KMS-11 (cell line): ENCODE results near the gene PLCB2.
A peak's percentile ranks its signal among the peaks of the same experiment; 100 is the strongest.

Experiments used
- H2AFZ ChIP-seq: fragments of 200-600 bp; sonication (generic); 2 replicates; pipeline ENCODE4 v1.6.1; 2016; ENCODE audit warnings: antibody characterized with exemption, mixed run types, low read depth
- H3K27ac ChIP-seq: fragments of 200-600 bp; sonication (generic); 2 replicates; pipeline ENCODE4 v1.6.1; 2016; ENCODE audit warnings: mild to moderate bottlenecking, mixed run types
- H3K27me3 ChIP-seq: fragments of 200-600 bp; sonication (generic); 2 replicates; pipeline ENCODE4 v1.6.1; 2017; ENCODE audit warnings: mild to moderate bottlenecking, low read depth, mixed run types, moderate library complexity; ENCODE audit not compliant: insufficient read depth
- H3K36me3 ChIP-seq: fragments of 200-600 bp; sonication (generic); 2 replicates; pipeline ENCODE4 v1.6.1; 2017; ENCODE audit warnings: mild to moderate bottlenecking, mixed run types; ENCODE audit not compliant: insufficient read depth
- H3K4me1 ChIP-seq: fragments of 200-600 bp; sonication (generic); 2 replicates; pipeline ENCODE4 v1.6.1; 2016; ENCODE audit warnings: mild to moderate bottlenecking, low read depth, mixed run types; ENCODE audit not compliant: poor library complexity, severe bottlenecking
- H3K4me2 ChIP-seq: fragments of 200-600 bp; sonication (generic); 2 replicates; pipeline ENCODE4 v1.7.0; 2016; ENCODE audit warnings: mild to moderate bottlenecking, mixed run types
- H3K4me3 ChIP-seq: fragments of 200-600 bp; sonication (generic); IDR thresholded peaks from 2 replicates; pipeline ENCODE4 v1.6.1; 2017; ENCODE audit warnings: low read depth, low read length, mixed read lengths; ENCODE audit not compliant: insufficient read depth
- H3K79me2 ChIP-seq: fragments of 200-600 bp; sonication (generic); 2 replicates; pipeline ENCODE4 v1.6.1; 2016; ENCODE audit warnings: low read depth, mixed run types; ENCODE audit not compliant: insufficient read depth
- H3K9ac ChIP-seq: fragments of 200-600 bp; sonication (generic); 2 replicates; pipeline ENCODE4 v1.6.1; 2016; ENCODE audit warnings: mild to moderate bottlenecking, mixed run types
- H4K20me1 ChIP-seq: fragments of 200-600 bp; sonication (generic); 2 replicates; pipeline ENCODE4 v1.6.1; 2016; ENCODE audit warnings: mild to moderate bottlenecking, mixed run types; ENCODE audit not compliant: insufficient read depth
- CTCF ChIP-seq: fragments of 200-600 bp; sonication (generic); conservative IDR thresholded peaks from 2 replicates; pipeline ENCODE4 v1.6.1; 2017; ENCODE audit warnings: low read depth, mild to moderate bottlenecking, antibody characterized with exemption, low read length, moderate library complexity, mixed read lengths

The PLCB2 gene

GRCh38 chr15:40338921-40339620, 31.3 kb upstream of the PLCB2 start:
- H3K36me3 ChIP-seq, result no peaks in the 10 kb centered on the region
- no peak overlapping the region for H3K27ac ChIP-seq
- no peak overlapping the region for H3K4me2 ChIP-seq
- H3K27me3 ChIP-seq, result no peaks in the 10 kb centered on the region
- no peak for TF ChIP-seq CTCF
- H3K4me3 ChIP-seq, result no peak overlapping the region
- peaks cover 19% of the 10 kb centered on the region for H3K4me1 ChIP-seq
- H3K79me2 ChIP-seq, result no peaks in the 10 kb centered on the region
- H2AFZ ChIP-seq, result no peak overlapping the region
- H4K20me1 ChIP-seq, result no peaks in the 10 kb centered on the region
- H3K9ac ChIP-seq, result no peak overlapping the region

DNA sequence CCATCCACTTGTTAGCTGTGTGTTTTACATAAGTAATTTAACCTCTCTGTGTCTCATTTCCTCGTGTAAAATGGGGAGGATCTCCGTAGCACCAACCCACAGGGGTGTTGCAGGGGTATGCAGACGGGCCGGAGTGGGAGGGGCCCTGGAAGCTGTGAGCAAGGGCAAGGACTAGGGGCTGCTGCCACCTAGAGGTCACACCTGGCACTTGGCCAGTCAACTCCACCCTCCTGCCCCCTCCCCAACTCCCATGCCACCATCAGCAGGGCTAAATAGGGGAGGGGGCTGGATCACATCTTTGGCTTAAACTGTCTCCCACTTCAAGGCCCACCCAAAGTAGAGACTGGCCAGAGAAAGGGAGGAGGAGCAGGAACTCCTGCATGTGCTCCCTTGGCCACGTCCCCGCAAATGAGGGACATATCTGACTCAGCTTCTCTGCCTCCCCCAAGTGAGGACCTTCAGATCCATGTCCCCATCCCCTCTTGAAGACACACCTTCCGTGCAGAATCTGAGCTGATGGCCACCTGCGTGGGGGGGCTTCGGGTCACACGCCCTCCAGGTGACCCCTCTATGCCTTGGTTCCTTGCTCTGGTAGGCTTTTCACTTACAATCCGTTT, 30.4 kb upstream of the PLCB2 start:
- H3K4me2 ChIP-seq, result peak overlapping the region; percentile 37
- H3K27ac ChIP-seq, result no peak overlapping the region
- no peaks in the 10 kb centered on the region for H3K79me2 ChIP-seq
- no peaks in the 10 kb centered on the region for H4K20me1 ChIP-seq
- H3K4me1 ChIP-seq, result peaks cover 19% of the 10 kb centered on the region
- TF ChIP-seq CTCF, result peak; percentile 92
- peak overlapping the region; percentile 67 for H2AFZ ChIP-seq
- no peak overlapping the region for H3K4me3 ChIP-seq
- no peak overlapping the region for H3K9ac ChIP-seq
- H3K36me3 ChIP-seq, result no peaks in the 10 kb centered on the region
- H3K27me3 ChIP-seq, result no peaks in the 10 kb centered on the region

GRCh38 chr15:40337597-40337996, 29.9 kb upstream of the PLCB2 start:
- H4K20me1 ChIP-seq, result no peaks in the 10 kb centered on the region
- H3K4me3 ChIP-seq, result no peak overlapping the region
- peaks cover 19% of the 10 kb centered on the region for H3K4me1 ChIP-seq
- TF ChIP-seq CTCF, result no peak
- H2AFZ ChIP-seq, result peak overlapping the region; percentile 67
- no peaks in the 10 kb centered on the region for H3K27me3 ChIP-seq
- no peak overlapping the region for H3K27ac ChIP-seq
- no peaks in the 10 kb centered on the region for H3K79me2 ChIP-seq
- H3K36me3 ChIP-seq, result no peaks in the 10 kb centered on the region
- peak overlapping the region; percentile 37 for H3K4me2 ChIP-seq
- H3K9ac ChIP-seq, result no peak overlapping the region

DNA sequence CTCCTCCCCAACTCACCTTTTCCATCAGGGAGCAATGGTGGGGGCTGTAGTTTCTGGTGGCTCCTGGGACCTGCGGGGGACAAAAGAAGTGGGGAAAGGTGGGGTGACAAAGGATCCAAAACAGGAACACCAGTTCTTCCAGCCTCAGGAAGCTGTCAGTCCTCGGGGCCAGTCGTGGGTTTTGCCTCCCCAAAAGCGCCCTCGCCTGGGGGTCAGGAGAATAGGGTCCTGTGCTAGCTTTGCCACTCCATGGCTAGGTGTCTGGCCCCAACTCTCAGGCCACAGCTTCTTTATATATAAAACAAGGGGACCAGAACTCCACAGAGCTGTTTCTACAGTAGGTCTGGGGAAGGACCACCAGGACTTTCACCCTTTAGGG, 29.0 kb upstream of the PLCB2 start:
- Histone ChIP-seq H3K4me2 (peak overlapping the region; percentile 39; the same call in 1 of the 2 replicates), H3K9ac (no peak overlapping the region), H3K27ac (no peak overlapping the region), H3K4me3 (no peak overlapping the region), H3K79me2 (no peaks in the 10 kb centered on the region), H4K20me1 (no peaks in the 10 kb centered on the region), H2AFZ (peak overlapping the region; percentile 34), H3K4me1 (peaks cover 19% of the 10 kb centered on the region), H3K27me3 (no peaks in the 10 kb centered on the region), H3K36me3 (no peaks in the 10 kb centered on the region)
- peak; percentile 51 for TF ChIP-seq CTCF
